ENCODE data around the gene EFS.

DNA sequence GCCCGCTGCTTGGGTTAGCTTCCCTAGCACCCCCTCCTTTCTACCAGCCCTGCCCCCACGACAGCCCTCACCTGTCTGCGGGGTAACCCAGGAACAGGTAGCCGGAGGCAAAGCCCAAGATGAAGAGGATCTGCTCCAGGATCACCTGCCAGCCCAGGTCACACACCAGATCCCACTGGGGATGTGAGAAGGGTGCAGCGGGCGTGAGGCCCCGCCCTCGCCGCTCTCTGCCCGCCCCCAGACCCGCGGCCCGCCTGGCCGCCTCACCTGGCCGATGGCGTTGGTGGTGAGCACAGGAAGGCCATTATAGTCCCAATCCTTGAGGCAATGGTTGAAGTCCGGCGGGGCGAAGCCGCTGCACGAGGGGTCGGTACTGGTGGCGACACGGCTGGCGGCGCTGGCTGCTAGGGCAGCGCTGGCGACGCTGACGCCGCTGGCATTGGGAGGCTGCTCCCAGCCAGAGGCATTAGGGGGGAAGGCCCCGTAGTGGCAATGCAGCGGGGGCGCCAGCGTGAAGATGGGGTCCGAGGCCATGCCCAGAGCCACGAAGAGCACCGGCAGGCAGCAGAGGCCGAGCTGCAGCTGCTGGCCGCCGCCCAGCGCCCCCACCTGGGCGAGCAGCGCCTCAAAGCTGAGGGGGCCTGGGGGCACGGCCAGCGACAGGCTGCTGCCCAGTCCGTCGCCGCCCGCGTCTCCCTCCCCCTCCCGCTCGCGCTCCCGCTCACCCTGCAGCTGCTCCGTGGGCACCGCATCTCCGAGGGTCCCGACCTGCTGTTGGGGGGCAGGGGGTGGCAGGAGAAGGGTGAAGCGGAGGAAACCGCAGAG lies 13.1 kb downstream of the EFS start:
- TF ChIP-seq, protein P1, sequence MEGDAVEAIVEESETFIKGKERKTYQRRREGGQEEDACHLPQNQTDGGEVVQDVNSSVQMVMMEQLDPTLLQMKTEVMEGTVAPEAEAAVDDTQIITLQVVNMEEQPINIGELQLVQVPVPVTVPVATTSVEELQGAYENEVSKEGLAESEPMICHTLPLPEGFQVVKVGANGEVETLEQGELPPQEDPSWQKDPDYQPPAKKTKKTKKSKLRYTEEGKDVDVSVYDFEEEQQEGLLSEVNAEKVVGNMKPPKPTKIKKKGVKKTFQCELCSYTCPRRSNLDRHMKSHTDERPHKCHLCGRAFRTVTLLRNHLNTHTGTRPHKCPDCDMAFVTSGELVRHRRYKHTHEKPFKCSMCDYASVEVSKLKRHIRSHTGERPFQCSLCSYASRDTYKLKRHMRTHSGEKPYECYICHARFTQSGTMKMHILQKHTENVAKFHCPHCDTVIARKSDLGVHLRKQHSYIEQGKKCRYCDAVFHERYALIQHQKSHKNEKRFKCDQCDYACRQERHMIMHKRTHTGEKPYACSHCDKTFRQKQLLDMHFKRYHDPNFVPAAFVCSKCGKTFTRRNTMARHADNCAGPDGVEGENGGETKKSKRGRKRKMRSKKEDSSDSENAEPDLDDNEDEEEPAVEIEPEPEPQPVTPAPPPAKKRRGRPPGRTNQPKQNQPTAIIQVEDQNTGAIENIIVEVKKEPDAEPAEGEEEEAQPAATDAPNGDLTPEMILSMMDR (IDR thresholded peaks at IDR 0.05) = peak; percentile 25; the same call in 1 of the 2 replicates
- no peak for TF ChIP-seq POLR2AphosphoS5 (IDR thresholded peaks at IDR 0.05; ENCODE audit: low read depth, low read length)
- no peak for TF ChIP-seq SIN3A (IDR thresholded peaks at IDR 0.05; ENCODE audit: borderline replicate concordance, insufficient read depth, low read depth, low read length)
- TF ChIP-seq, protein P2, sequence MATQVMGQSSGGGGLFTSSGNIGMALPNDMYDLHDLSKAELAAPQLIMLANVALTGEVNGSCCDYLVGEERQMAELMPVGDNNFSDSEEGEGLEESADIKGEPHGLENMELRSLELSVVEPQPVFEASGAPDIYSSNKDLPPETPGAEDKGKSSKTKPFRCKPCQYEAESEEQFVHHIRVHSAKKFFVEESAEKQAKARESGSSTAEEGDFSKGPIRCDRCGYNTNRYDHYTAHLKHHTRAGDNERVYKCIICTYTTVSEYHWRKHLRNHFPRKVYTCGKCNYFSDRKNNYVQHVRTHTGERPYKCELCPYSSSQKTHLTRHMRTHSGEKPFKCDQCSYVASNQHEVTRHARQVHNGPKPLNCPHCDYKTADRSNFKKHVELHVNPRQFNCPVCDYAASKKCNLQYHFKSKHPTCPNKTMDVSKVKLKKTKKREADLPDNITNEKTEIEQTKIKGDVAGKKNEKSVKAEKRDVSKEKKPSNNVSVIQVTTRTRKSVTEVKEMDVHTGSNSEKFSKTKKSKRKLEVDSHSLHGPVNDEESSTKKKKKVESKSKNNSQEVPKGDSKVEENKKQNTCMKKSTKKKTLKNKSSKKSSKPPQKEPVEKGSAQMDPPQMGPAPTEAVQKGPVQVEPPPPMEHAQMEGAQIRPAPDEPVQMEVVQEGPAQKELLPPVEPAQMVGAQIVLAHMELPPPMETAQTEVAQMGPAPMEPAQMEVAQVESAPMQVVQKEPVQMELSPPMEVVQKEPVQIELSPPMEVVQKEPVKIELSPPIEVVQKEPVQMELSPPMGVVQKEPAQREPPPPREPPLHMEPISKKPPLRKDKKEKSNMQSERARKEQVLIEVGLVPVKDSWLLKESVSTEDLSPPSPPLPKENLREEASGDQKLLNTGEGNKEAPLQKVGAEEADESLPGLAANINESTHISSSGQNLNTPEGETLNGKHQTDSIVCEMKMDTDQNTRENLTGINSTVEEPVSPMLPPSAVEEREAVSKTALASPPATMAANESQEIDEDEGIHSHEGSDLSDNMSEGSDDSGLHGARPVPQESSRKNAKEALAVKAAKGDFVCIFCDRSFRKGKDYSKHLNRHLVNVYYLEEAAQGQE (IDR thresholded peaks at IDR 0.05; ENCODE audit: insufficient read depth in 1 of 2, low read depth in 2 of 2, low read length in 1 of 2) = no peak

All from Panc1 (cell line).